HG03060 (cell line): ENCODE results near the gene MRPL28.
"Not testable (repeated sequence)": the region's sequence is repeated elsewhere in the genome, so short reads cannot be mapped to it uniquely, and the experiment has no call there.

Experiments
- ATAC-seq: cut with Tn5 transposase; IDR thresholded peaks from one replicate; pipeline ENCODE4 v1.9.1; 2021; ENCODE audit warnings: low read depth, moderate number of reproducible peaks; ENCODE audit not compliant: unreplicated experiment

The MRPL28 gene

GRCh38 chr16:361872-362701, 8.3 kb downstream of the MRPL28 start:
- no peak for ATAC-seq

GRCh38 chr16:361341-361871, 8.9 kb downstream of the MRPL28 start:
- no peak for ATAC-seq

GRCh38 chr16:360698-361336, 9.5 kb downstream of the MRPL28 start:
- ATAC-seq, result no peak

- ATAC-seq, result no peak
These were observed 10.3 kb downstream of the MRPL28 start for GRCh38 chr16:359871-360697.

- no peak for ATAC-seq
These were observed 11.1 kb downstream of the MRPL28 start for GRCh38 chr16:359067-359763.

GRCh38 chr16:356741-357140, 13.6 kb downstream of the MRPL28 start:
- ATAC-seq, result no peak

- ATAC-seq, result no peak
These were observed 15.3 kb downstream of the MRPL28 start for GRCh38 chr16:354971-355461.

GRCh38 chr16:354291-354881, 16.0 kb downstream of the MRPL28 start:
- no peak for ATAC-seq

GRCh38 chr16:353404-354290, 16.7 kb downstream of the MRPL28 start:
- ATAC-seq, result no peak

- no peak for ATAC-seq
These were observed 17.6 kb downstream of the MRPL28 start, which contains the start of gene AXIN1 for GRCh38 chr16:352547-353403. TSS of gene AXIN1 (minus strand) at chr16:352723. CDS start at chr16:347025, 5,698 bp downstream.

GRCh38 chr16:351804-352520, 18.4 kb downstream of the MRPL28 start:
- ATAC-seq, result no peak

- ATAC-seq, result no peak
These were observed 20.1 kb downstream of the MRPL28 start for GRCh38 chr16:350203-350602.

GRCh38 chr16:349211-349610, 21.1 kb downstream of the MRPL28 start:
- no peak for ATAC-seq

- not testable (repeated sequence) for ATAC-seq
These were observed 21.8 kb downstream of the MRPL28 start for GRCh38 chr16:348495-348894.

- no peak for ATAC-seq
These were observed 23.1 kb downstream of the MRPL28 start for GRCh38 chr16:347203-347602.

- no peak for ATAC-seq
These were observed 23.8 kb downstream of the MRPL28 start for GRCh38 chr16:346587-346986.

GRCh38 chr16:345772-346171, 24.6 kb downstream of the MRPL28 start:
- ATAC-seq, result no peak
